Cerebellar cortex (tissue), 1 donor: ENCODE results near the gene CARS1.

Source experiments
- DNase-seq: peaks from one replicate; pipeline ENCODE4 v3.0.0-alpha.2; 2015; ENCODE audit warnings: low spot score

The CARS1 gene

GRCh38 chr11:2955906-2956476 is 101.2 kb downstream of the CARS1 start:
- DNase-seq = no peak

GRCh38 chr11:2954263-2954662 is 103.0 kb downstream of the CARS1 start:
- no peak for DNase-seq

GRCh38 chr11:2952290-2952689 is 104.9 kb downstream of the CARS1 start:
- no peak for DNase-seq

- DNase-seq = no peak
Measured at GRCh38 chr11:2951231-2952110, 105.8 kb downstream of the CARS1 start.
